Measurements from ENCODE around the gene CBR4.
"Not testable (repeated sequence)": the region's sequence is repeated elsewhere in the genome, so short reads cannot be mapped to it uniquely, and the experiment has no call there.

Gene CBR4

DNA sequence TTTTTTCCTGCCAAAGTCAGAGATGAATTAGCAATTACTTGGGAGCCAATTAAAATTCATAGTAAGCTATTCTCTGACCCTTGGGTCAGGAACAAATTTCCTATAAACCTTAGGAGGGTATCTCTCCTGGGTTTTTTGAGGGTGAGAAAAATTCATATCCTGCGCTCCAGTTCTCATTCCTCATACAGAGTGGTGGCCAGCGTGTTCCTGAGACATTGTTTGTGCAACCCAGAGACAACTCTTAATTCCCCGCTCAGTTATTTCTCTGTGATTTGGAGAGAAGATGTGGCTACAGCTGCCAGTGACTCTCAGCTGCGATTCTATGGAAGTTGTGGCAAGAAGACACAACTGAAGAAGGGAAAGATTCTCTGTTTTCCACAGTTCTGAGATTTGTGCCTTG, 37.9 kb upstream of the CBR4 start:
- no peak overlapping the region for H3K27ac ChIP-seq (ENCODE audit: insufficient read depth, low read depth, low read length, poor library complexity, severe bottlenecking)
- no peak overlapping the region for H3K4me3 ChIP-seq (ENCODE audit: insufficient read depth, low read depth, low read length)
- no peaks in the 10 kb centered on the region for H3K9me3 ChIP-seq (ENCODE audit: control insufficient read depth, low read length)
- H3K4me1 ChIP-seq (ENCODE audit: control insufficient read depth, insufficient read depth, low read length): no peaks in the 10 kb centered on the region
- H3K36me3 ChIP-seq (ENCODE audit: control insufficient read depth, insufficient read depth, low read length): no peaks in the 10 kb centered on the region
- WGBS, 2 experiments: 95% methylated on average over 4 of the region's 4 CpGs
- no peaks in the 10 kb centered on the region for H3K27me3 ChIP-seq (ENCODE audit: control insufficient read depth, insufficient read depth, low read length, poor library complexity, severe bottlenecking)

DNA sequence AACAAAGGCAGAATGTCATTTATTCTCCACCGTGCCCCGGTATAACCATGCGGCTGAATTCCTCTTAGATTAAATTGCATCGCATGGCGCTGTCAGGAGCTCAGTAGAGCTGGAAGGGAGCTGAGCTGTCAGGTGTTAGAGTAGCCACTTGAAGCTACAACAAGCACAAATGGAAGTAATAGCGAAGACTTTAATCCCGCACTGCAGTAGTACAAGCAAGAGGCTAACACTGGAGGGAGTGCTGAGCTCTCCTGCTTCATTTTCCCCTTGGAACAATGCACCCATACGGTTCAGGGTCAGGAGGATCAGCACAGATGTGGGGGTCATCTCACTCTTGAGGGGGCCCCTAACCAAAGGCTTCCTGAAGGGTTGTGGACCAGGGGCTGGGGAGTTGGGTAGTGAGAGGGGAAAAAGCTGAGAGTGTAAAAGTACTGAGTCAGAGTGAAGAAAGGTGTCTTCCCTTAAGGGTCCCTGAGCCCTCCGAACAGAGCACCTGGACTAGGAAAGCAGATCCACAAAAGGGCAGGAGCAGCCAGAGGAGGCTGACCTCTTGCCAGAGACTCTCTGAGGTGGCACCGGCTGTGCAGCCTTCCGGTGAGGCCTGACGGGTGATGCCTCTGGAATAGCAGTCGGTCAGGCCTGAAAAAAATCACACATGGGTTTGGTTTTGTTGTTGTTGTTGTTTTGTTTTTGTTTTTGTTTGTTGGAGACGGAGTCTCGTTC, 36.0 kb upstream of the CBR4 start:
- no peak overlapping the region for H3K4me3 ChIP-seq (ENCODE audit: insufficient read depth, low read depth, low read length)
- no peaks in the 10 kb centered on the region for H3K9me3 ChIP-seq (ENCODE audit: control insufficient read depth, low read length)
- H3K27me3 ChIP-seq (ENCODE audit: control insufficient read depth, insufficient read depth, low read length, poor library complexity, severe bottlenecking): no peaks in the 10 kb centered on the region
- no peak overlapping the region for H3K27ac ChIP-seq (ENCODE audit: insufficient read depth, low read depth, low read length, poor library complexity, severe bottlenecking)
- no peaks in the 10 kb centered on the region for H3K36me3 ChIP-seq (ENCODE audit: control insufficient read depth, insufficient read depth, low read length)
- WGBS, 2 experiments: 79 to 82% methylated on average over 15 of the region's 15 CpGs
- no peaks in the 10 kb centered on the region for H3K4me1 ChIP-seq (ENCODE audit: control insufficient read depth, insufficient read depth, low read length)

- no peaks in the 10 kb centered on the region for H3K9me3 ChIP-seq (ENCODE audit: control insufficient read depth, low read length)
These were observed 34.8 kb upstream of the CBR4 start for GRCh38 chr4:169044714-169045447.

DNA sequence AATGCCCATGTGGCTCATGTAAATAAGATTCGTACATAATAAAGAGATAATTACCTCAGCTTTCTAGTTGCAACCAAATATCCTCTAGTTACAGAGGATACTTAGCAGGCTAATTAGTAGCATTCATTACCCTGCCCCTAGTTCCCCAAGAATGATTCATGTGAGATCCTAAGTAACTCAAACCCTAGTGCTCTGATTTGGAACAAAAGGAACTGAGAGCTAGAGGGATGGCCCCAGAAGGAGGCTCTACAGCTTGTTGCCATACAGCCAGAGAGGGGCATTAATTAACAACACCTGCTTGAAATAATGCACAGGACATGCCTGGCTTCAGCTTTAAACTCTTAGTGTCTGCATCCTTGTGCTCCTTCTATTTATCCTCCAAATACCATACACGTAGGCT, 32.6 kb upstream of the CBR4 start:
- Histone ChIP-seq H3K27me3 (ENCODE audit: control insufficient read depth, insufficient read depth, low read length, poor library complexity, severe bottlenecking) (no peaks in the 10 kb centered on the region), H3K9me3 (ENCODE audit: control insufficient read depth, low read length) (no peaks in the 10 kb centered on the region), H3K27ac (ENCODE audit: insufficient read depth, low read depth, low read length, poor library complexity, severe bottlenecking) (no peak overlapping the region), H3K4me3 (ENCODE audit: insufficient read depth, low read depth, low read length) (no peak overlapping the region), H3K4me1 (ENCODE audit: control insufficient read depth, insufficient read depth, low read length) (no peaks in the 10 kb centered on the region), H3K36me3 (ENCODE audit: control insufficient read depth, insufficient read depth, low read length) (no peaks in the 10 kb centered on the region)
- 95 to 96% methylated on average over 2 of the region's 2 CpGs for WGBS, 2 experiments

More at GRCh38 chr4:169044714-169045447, 34.8 kb upstream of the CBR4 start:
- WGBS, 2 experiments: 92 to 96% methylated on average over 5 of the region's 5 CpGs
- no peaks in the 10 kb centered on the region for H3K36me3 ChIP-seq (ENCODE audit: control insufficient read depth, insufficient read depth, low read length)
- no peaks in the 10 kb centered on the region for H3K4me1 ChIP-seq (ENCODE audit: control insufficient read depth, insufficient read depth, low read length)
- no peak overlapping the region for H3K4me3 ChIP-seq (ENCODE audit: insufficient read depth, low read depth, low read length)
- H3K27ac ChIP-seq (ENCODE audit: insufficient read depth, low read depth, low read length, poor library complexity, severe bottlenecking): no peak overlapping the region
- no peaks in the 10 kb centered on the region for H3K27me3 ChIP-seq (ENCODE audit: control insufficient read depth, insufficient read depth, low read length, poor library complexity, severe bottlenecking)

- no peaks in the 10 kb centered on the region for H3K27me3 ChIP-seq (ENCODE audit: control insufficient read depth, insufficient read depth, low read length, poor library complexity, severe bottlenecking)
- WGBS, 2 experiments: 90 to 97% methylated on average over 6 to 7 of the region's 7 CpGs
- no peak overlapping the region for H3K4me3 ChIP-seq (ENCODE audit: insufficient read depth, low read depth, low read length)
- no peaks in the 10 kb centered on the region for H3K36me3 ChIP-seq (ENCODE audit: control insufficient read depth, insufficient read depth, low read length)
- no peaks in the 10 kb centered on the region for H3K4me1 ChIP-seq (ENCODE audit: control insufficient read depth, insufficient read depth, low read length)
- H3K27ac ChIP-seq (ENCODE audit: insufficient read depth, low read depth, low read length, poor library complexity, severe bottlenecking): no peak overlapping the region
- H3K9me3 ChIP-seq (ENCODE audit: control insufficient read depth, low read length): no peaks in the 10 kb centered on the region
These were observed 30.7 kb upstream of the CBR4 start for GRCh38 chr4:169040559-169041261.

DNA sequence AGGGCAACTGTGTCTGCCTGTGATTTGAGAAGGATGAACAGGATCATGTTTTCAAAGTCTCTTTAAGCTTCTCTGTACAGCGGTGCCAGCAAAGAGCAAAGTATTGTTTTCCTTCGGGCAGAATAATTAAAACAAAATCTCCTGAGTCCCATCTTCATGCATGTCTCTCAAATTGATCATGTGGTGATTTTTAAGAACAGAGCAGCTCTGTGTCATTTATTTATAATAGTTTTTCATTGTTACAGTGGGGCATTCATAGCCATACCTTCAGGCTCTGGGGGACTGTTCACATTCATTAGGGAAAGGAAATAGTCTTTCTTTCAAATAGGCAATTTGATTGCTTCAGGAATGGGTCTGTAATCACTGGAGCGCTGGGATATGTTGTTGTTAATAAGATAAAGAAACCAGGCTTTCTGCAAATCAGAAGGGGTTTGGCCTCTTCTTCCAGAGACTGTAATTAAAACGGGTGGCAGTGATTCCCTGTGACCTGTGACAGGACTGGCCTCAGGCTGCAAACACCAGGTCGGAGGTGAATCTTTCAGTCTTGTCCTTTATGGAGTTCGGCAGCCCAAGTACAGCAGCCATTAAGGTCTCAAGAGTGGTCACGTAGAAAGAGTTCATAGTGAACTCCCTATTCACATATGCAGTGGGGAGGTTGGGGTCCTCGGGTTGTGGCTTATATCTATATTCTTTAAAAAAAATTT, 29.3 kb upstream of the CBR4 start:
- Histone ChIP-seq H3K4me3 (ENCODE audit: insufficient read depth, low read depth, low read length) (no peak overlapping the region), H3K27ac (ENCODE audit: insufficient read depth, low read depth, low read length, poor library complexity, severe bottlenecking) (no peak overlapping the region), H3K4me1 (ENCODE audit: control insufficient read depth, insufficient read depth, low read length) (no peaks in the 10 kb centered on the region), H3K27me3 (ENCODE audit: control insufficient read depth, insufficient read depth, low read length, poor library complexity, severe bottlenecking) (no peaks in the 10 kb centered on the region), H3K36me3 (ENCODE audit: control insufficient read depth, insufficient read depth, low read length) (no peaks in the 10 kb centered on the region), H3K9me3 (ENCODE audit: control insufficient read depth, low read length) (no peaks in the 10 kb centered on the region)
- WGBS, 2 experiments: 89 to 90% methylated on average over 7 to 8 of the region's 8 CpGs

- 81 to 85% methylated on average over 3 of the region's 3 CpGs for WGBS, 2 experiments
- H3K27me3 ChIP-seq (ENCODE audit: control insufficient read depth, insufficient read depth, low read length, poor library complexity, severe bottlenecking): no peaks in the 10 kb centered on the region
- no peaks in the 10 kb centered on the region for H3K9me3 ChIP-seq (ENCODE audit: control insufficient read depth, low read length)
- no peak overlapping the region for H3K27ac ChIP-seq (ENCODE audit: insufficient read depth, low read depth, low read length, poor library complexity, severe bottlenecking)
- H3K4me1 ChIP-seq (ENCODE audit: control insufficient read depth, insufficient read depth, low read length): no peaks in the 10 kb centered on the region
- no peaks in the 10 kb centered on the region for H3K36me3 ChIP-seq (ENCODE audit: control insufficient read depth, insufficient read depth, low read length)
- H3K4me3 ChIP-seq (ENCODE audit: insufficient read depth, low read depth, low read length): no peak overlapping the region
These were observed 27.5 kb upstream of the CBR4 start for GRCh38 chr4:169037506-169037905.

- H3K36me3 ChIP-seq (ENCODE audit: control insufficient read depth, insufficient read depth, low read length); H3K9me3 ChIP-seq (ENCODE audit: control insufficient read depth, low read length); H3K4me3 ChIP-seq (ENCODE audit: insufficient read depth, low read depth, low read length); H3K4me1 ChIP-seq (ENCODE audit: control insufficient read depth, insufficient read depth, low read length); H3K27me3 ChIP-seq (ENCODE audit: control insufficient read depth, insufficient read depth, low read length, poor library complexity, severe bottlenecking); H3K27ac ChIP-seq (ENCODE audit: insufficient read depth, low read depth, low read length, poor library complexity, severe bottlenecking): not testable (repeated sequence)
- 96 to 97% methylated on average over 32 of the region's 35 CpGs for WGBS, 2 experiments
These were observed 26.0 kb upstream of the CBR4 start for GRCh38 chr4:169035871-169036620.

- WGBS, 2 experiments: 95 to 97% methylated on average over 6 of the region's 6 CpGs
- no peak overlapping the region for H3K27ac ChIP-seq (ENCODE audit: insufficient read depth, low read depth, low read length, poor library complexity, severe bottlenecking)
These were observed 23.6 kb upstream of the CBR4 start for GRCh38 chr4:169033660-169034059.

More at GRCh38 chr4:169033660-169034059, 23.6 kb upstream of the CBR4 start:
- no peak overlapping the region for H3K4me3 ChIP-seq (ENCODE audit: insufficient read depth, low read depth, low read length)
- no peaks in the 10 kb centered on the region for H3K9me3 ChIP-seq (ENCODE audit: control insufficient read depth, low read length)
- peaks cover 7% of the 10 kb centered on the region for H3K4me1 ChIP-seq (ENCODE audit: control insufficient read depth, insufficient read depth, low read length)
- no peaks in the 10 kb centered on the region for H3K27me3 ChIP-seq (ENCODE audit: control insufficient read depth, insufficient read depth, low read length, poor library complexity, severe bottlenecking)
- H3K36me3 ChIP-seq (ENCODE audit: control insufficient read depth, insufficient read depth, low read length): no peaks in the 10 kb centered on the region

Data from ectodermal cell (in vitro differentiated cells).